GM23338 (cell line): Measurements from ENCODE around the gene PRUNE1. TPM values are rescaled to one million over a fixed set of nuclear protein-coding genes. Genes with fewer than 3 reads are reported as not detected.

Experiments used
- ATAC-seq: fragments of 200-7000 bp; cut with Tn5 transposase; 3 replicates; pipeline ENCODE4 v1.9.1; 2020
- DNase-seq: peaks from one replicate; pipeline ENCODE4 v3.0.0-alpha.2; 2015; ENCODE audit warnings: low spot score
- H2AFZ ChIP-seq: fragments of 200-600 bp; sonication (generic); 2 replicates; pipeline ENCODE4 v1.8.0; 2016; ENCODE audit warnings: antibody characterized with exemption, mild to moderate bottlenecking, moderate library complexity
- H3F3A ChIP-seq: fragments of 200-600 bp; sonication (generic); replicated peaks from 2 replicates; pipeline ENCODE4 v1.8.0; 2017; ENCODE audit warnings: antibody characterized with exemption, mixed run types, low read depth
- H3K27ac ChIP-seq: fragments of 200-600 bp; sonication (generic); 2 replicates; pipeline ENCODE4 v1.6.1; 2016; ENCODE audit warnings: low read depth
- H3K27me3 ChIP-seq: fragments of 200-600 bp; sonication (generic); 2 replicates; pipeline ENCODE4 v1.8.0; 2016; ENCODE audit warnings: mild to moderate bottlenecking, mixed run types, moderate library complexity; ENCODE audit not compliant: insufficient read depth
- H3K36me3 ChIP-seq: fragments of 200-600 bp; sonication (generic); 2 replicates; pipeline ENCODE4 v1.8.0; 2016; ENCODE audit warnings: mild to moderate bottlenecking; ENCODE audit not compliant: insufficient read depth
- H3K4me1 ChIP-seq: fragments of 200-600 bp; sonication (generic); 2 replicates; pipeline ENCODE4 v1.8.0; 2016; ENCODE audit warnings: mild to moderate bottlenecking, moderate library complexity; ENCODE audit not compliant: insufficient read depth
- H3K4me2 ChIP-seq: fragments of 200-600 bp; sonication (generic); 2 replicates; pipeline ENCODE4 v1.7.1; 2017; ENCODE audit warnings: mixed run types
- H3K4me3 ChIP-seq: fragments of 200-600 bp; sonication (generic); 2 replicates; pipeline ENCODE4 v1.6.1; 2016; ENCODE audit warnings: mixed run types
- H3K79me2 ChIP-seq: fragments of 200-600 bp; sonication (generic); replicated peaks from 2 replicates; pipeline ENCODE4 v1.8.0; 2017; ENCODE audit warnings: mild to moderate bottlenecking; ENCODE audit not compliant: insufficient read depth
- H3K9me2 ChIP-seq: fragments of 200-600 bp; sonication (generic); 2 replicates; pipeline ENCODE4 v1.8.0; 2017; ENCODE audit not compliant: insufficient read depth
- H4K20me1 ChIP-seq: fragments of 200-600 bp; sonication (generic); replicated peaks from 2 replicates; pipeline ENCODE4 v1.8.0; 2017; ENCODE audit warnings: mild to moderate bottlenecking; ENCODE audit not compliant: insufficient read depth
- H3K27ac Mint-ChIP-seq: 2 replicates; pipeline ENCODE4 v1.8.0; 2020; ENCODE audit warnings: inconsistent platforms, mild to moderate bottlenecking, moderate library complexity, mixed read lengths
- H3K27me3 Mint-ChIP-seq: 3 replicates; pipeline ENCODE4 v1.8.0; 2022; ENCODE audit warnings: low read depth, mild to moderate bottlenecking, moderate library complexity, mixed read lengths, inconsistent platforms; ENCODE audit not compliant: insufficient read depth, poor library complexity
- H3K36me3 Mint-ChIP-seq: 3 replicates; pipeline ENCODE4 v1.8.0; 2021; ENCODE audit warnings: low read depth, mild to moderate bottlenecking, inconsistent platforms, moderate library complexity, mixed read lengths
- H3K4me1 Mint-ChIP-seq: 3 replicates; pipeline ENCODE4 v1.8.0; 2020; ENCODE audit warnings: mild to moderate bottlenecking, inconsistent platforms, mixed read lengths
- H3K4me3 Mint-ChIP-seq: 3 replicates; pipeline ENCODE4 v1.8.0; 2021; ENCODE audit warnings: moderate library complexity, mild to moderate bottlenecking, inconsistent platforms, mixed read lengths
- H3K9me3 Mint-ChIP-seq: 3 replicates; pipeline ENCODE4 v1.8.0; 2020; ENCODE audit warnings: moderate library complexity, mild to moderate bottlenecking, inconsistent platforms, mixed read lengths
- CREB1 ChIP-seq: fragments of 250-450 bp; sonication (Bioruptor Pico); IDR thresholded peaks from 2 replicates; pipeline ENCODE4 v1.5.0; 2020; ENCODE audit warnings: low read depth, mild to moderate bottlenecking, moderate library complexity
- EZH2 ChIP-seq: fragments of 200-600 bp; sonication (generic); IDR thresholded peaks from one replicate; pipeline ENCODE4 v1.8.0; 2017; ENCODE audit warnings: antibody characterized with exemption, mild to moderate bottlenecking, low read depth; ENCODE audit not compliant: unreplicated experiment
- JUNB ChIP-seq: IDR thresholded peaks from one replicate; pipeline ENCODE4 v1.6.1; 2016; ENCODE audit warnings: antibody characterized with exemption; ENCODE audit not compliant: unreplicated experiment
- NANOG ChIP-seq: IDR thresholded peaks from 2 replicates; pipeline ENCODE4 v1.6.1; 2016; ENCODE audit warnings: antibody characterized with exemption, borderline replicate concordance
- POLR2AphosphoS5 ChIP-seq: IDR thresholded peaks from 2 replicates; pipeline ENCODE4 v1.6.1; 2016; ENCODE audit warnings: antibody characterized with exemption, low read depth
- STAT1 ChIP-seq: IDR thresholded peaks from one replicate; pipeline ENCODE4 v1.6.1; 2016; ENCODE audit warnings: antibody characterized with exemption; ENCODE audit not compliant: unreplicated experiment
- ZNF114 ChIP-seq: fragments of 250-450 bp; sonication (Bioruptor Pico); IDR thresholded peaks from 2 replicates; pipeline ENCODE4 v1.5.0; 2020; ENCODE audit warnings: mild to moderate bottlenecking, moderate library complexity
- ZNF331 ChIP-seq: fragments of 250-450 bp; sonication (Bioruptor Pico); IDR thresholded peaks from 2 replicates; pipeline ENCODE4 v1.5.0; 2020; ENCODE audit warnings: low read depth, mild to moderate bottlenecking, moderate library complexity
- polyA plus RNA-seq: library from polyadenylated mRNA; unstranded; fragments of >200 nt; fragmentation: Nextera tagmentation; extraction: Ambion mirVana; gene quantifications from 2 replicates; pipeline ENCODE4 v1.2.1, GENCODE V29; 2016
- total RNA-seq: library from RNA; depleted of rRNA; stranded (reverse); fragments of >200 nt; shearing (Covaris generic); gene quantifications from 2 replicates; pipeline ENCODE4 v1.2.3, GENCODE V29; 2014
- TF ChIP-seq, protein P1 (sequence below): fragments of 250-450 bp; sonication (Bioruptor Pico); IDR thresholded peaks from 2 replicates; pipeline ENCODE4 v1.5.0; 2020; ENCODE audit warnings: mild to moderate bottlenecking, moderate library complexity
- TF ChIP-seq, protein P2 (sequence below), 2 experiments: fragments of 200-600 bp in 1 of 2; sonication (generic) in 1 of 2; conservative IDR thresholded peaks; 2 replicates each; pipeline versions ENCODE4 v1.5.1 to v1.6.1; 2016 to 2017; ENCODE audit warnings: antibody characterized with exemption in 2 of 2, low read depth in 2 of 2, mild to moderate bottlenecking in 2 of 2, moderate library complexity in 1 of 2

Gene PRUNE1
- total and polyA plus RNA-seq, 2 experiments from 2014 or later: 14.7 to 33.2 TPM

DNA sequence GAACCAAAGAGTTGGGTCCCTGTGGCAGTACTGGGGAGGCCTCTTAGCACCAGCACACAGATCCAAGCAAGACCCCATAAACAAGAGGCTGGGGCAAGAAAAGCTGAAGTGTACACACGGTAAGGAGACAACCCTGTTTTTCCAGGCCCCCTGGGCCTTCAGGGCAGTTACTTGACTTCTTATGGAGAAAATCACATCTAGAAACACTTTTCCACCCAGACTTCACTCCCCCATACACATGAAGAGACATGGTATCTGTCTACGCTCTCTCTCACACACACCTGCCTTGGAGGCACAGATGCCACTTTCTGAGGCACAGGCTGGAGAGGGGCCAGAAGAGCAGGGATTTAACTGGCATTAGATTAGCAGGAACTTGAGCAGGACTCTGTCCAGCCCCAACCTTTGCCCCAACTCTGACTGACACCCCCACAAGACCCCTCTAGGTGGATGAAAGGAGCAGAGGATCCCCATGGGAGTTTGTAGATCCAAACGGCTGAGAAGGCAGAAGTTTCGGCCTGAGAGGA lies 35.8 kb upstream of the PRUNE1 start (continued):
- TF ChIP-seq EZH2 (no peak), ZNF114 (no peak), JUNB (no peak), CREB1 (CRISPR knock-in tag) (no peak)
- TF ChIP-seq, protein P1, sequence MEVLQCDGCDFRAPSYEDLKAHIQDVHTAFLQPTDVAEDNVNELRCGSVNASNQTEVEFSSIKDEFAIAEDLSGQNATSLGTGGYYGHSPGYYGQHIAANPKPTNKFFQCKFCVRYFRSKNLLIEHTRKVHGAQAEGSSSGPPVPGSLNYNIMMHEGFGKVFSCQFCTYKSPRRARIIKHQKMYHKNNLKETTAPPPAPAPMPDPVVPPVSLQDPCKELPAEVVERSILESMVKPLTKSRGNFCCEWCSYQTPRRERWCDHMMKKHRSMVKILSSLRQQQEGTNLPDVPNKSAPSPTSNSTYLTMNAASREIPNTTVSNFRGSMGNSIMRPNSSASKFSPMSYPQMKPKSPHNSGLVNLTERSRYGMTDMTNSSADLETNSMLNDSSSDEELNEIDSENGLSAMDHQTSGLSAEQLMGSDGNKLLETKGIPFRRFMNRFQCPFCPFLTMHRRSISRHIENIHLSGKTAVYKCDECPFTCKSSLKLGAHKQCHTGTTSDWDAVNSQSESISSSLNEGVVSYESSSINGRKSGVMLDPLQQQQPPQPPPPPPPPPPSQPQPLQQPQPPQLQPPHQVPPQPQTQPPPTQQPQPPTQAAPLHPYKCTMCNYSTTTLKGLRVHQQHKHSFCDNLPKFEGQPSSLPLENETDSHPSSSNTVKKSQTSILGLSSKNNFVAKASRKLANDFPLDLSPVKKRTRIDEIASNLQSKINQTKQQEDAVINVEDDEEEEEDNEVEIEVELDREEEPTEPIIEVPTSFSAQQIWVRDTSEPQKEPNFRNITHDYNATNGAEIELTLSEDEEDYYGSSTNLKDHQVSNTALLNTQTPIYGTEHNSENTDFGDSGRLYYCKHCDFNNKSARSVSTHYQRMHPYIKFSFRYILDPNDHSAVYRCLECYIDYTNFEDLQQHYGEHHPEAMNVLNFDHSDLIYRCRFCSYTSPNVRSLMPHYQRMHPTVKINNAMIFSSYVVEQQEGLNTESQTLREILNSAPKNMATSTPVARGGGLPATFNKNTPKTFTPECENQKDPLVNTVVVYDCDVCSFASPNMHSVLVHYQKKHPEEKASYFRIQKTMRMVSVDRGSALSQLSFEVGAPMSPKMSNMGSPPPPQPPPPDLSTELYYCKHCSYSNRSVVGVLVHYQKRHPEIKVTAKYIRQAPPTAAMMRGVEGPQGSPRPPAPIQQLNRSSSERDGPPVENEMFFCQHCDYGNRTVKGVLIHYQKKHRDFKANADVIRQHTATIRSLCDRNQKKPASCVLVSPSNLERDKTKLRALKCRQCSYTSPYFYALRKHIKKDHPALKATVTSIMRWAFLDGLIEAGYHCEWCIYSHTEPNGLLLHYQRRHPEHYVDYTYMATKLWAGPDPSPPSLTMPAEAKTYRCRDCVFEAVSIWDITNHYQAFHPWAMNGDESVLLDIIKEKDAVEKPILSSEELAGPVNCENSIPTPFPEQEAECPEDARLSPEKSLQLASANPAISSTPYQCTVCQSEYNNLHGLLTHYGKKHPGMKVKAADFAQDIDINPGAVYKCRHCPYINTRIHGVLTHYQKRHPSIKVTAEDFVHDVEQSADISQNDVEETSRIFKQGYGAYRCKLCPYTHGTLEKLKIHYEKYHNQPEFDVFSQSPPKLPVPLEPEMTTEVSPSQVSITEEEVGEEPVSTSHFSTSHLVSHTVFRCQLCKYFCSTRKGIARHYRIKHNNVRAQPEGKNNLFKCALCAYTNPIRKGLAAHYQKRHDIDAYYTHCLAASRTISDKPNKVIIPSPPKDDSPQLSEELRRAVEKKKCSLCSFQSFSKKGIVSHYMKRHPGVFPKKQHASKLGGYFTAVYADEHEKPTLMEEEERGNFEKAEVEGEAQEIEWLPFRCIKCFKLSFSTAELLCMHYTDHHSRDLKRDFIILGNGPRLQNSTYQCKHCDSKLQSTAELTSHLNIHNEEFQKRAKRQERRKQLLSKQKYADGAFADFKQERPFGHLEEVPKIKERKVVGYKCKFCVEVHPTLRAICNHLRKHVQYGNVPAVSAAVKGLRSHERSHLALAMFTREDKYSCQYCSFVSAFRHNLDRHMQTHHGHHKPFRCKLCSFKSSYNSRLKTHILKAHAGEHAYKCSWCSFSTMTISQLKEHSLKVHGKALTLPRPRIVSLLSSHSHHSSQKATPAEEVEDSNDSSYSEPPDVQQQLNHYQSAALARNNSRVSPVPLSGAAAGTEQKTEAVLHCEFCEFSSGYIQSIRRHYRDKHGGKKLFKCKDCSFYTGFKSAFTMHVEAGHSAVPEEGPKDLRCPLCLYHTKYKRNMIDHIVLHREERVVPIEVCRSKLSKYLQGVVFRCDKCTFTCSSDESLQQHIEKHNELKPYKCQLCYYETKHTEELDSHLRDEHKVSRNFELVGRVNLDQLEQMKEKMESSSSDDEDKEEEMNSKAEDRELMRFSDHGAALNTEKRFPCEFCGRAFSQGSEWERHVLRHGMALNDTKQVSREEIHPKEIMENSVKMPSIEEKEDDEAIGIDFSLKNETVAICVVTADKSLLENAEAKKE (CRISPR knock-in tag): no peak

DNA sequence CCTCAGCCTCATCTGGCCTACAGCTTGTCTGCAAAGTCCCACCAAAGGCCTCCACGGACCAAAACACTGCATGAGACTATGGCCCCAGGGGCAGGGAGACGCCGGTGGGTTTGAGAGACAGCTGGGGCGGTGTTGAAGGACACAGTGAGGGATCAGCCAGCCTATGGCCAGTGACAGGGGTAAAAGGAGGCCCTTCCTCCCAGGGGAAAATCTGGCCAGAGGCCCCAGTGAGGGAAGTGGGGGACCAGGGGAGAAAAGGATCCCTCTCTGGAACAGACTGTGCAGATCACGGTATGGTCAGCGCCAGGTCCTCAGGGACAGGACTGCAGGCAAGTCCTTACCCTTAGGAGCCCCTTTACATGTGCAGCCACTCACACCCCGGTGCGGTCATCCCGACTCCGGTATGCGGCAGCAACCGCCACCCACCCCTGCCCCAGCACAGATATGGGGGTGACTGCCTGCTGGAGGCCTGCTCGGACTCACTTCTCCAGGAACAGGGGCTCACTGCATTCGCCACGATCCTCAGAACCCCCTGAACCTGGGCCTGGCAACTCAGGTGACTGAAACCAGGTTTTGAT lies 34.9 kb upstream of the PRUNE1 start:
- Mint-ChIP-seq H3K36me3 (peaks cover 22% of the 10 kb centered on the region), H3K4me3 (peak overlapping the region; percentile 82), H3K27ac (no peak overlapping the region), H3K4me1 (peaks cover 62% of the 10 kb centered on the region), H3K27me3 (peaks cover 28% of the 10 kb centered on the region), H3K9me3 (peaks cover 4% of the 10 kb centered on the region; the same call in 1 of the 3 replicates)
- no peaks in the 10 kb centered on the region for H3K9me2 ChIP-seq
- ATAC-seq (no peak), DNase-seq (no peak)
- H3F3A ChIP-seq: peaks cover 12% of the 10 kb centered on the region
- H3K4me1 ChIP-seq: peaks cover 60% of the 10 kb centered on the region
- H3K4me3 ChIP-seq: peak overlapping the region; percentile 88
- H4K20me1 ChIP-seq: peaks cover 22% of the 10 kb centered on the region; the same call in 1 of the 2 replicates
- H2AFZ ChIP-seq: no peak overlapping the region
- peaks cover 5% of the 10 kb centered on the region; the same call in 1 of the 2 replicates for H3K36me3 ChIP-seq
- 0 out of 2 replicates have a peak, but pooled peaks cover 3% of the 10 kb centered on the region for H3K27me3 ChIP-seq
- peak overlapping the region; percentile 88; the same call in 1 of the 2 replicates for H3K27ac ChIP-seq
- H3K79me2 ChIP-seq: peaks cover 67% of the 10 kb centered on the region
- peak overlapping the region; percentile 96 for H3K4me2 ChIP-seq
- TF ChIP-seq STAT1: no peak
- TF ChIP-seq, protein P2, sequence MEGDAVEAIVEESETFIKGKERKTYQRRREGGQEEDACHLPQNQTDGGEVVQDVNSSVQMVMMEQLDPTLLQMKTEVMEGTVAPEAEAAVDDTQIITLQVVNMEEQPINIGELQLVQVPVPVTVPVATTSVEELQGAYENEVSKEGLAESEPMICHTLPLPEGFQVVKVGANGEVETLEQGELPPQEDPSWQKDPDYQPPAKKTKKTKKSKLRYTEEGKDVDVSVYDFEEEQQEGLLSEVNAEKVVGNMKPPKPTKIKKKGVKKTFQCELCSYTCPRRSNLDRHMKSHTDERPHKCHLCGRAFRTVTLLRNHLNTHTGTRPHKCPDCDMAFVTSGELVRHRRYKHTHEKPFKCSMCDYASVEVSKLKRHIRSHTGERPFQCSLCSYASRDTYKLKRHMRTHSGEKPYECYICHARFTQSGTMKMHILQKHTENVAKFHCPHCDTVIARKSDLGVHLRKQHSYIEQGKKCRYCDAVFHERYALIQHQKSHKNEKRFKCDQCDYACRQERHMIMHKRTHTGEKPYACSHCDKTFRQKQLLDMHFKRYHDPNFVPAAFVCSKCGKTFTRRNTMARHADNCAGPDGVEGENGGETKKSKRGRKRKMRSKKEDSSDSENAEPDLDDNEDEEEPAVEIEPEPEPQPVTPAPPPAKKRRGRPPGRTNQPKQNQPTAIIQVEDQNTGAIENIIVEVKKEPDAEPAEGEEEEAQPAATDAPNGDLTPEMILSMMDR (conservative IDR thresholded peaks at IDR 0.05; ENCODE audit: low read depth in 2 of 2): no peak
- no peak for TF ChIP-seq NANOG
- no peak for TF ChIP-seq JUNB
- no peak for TF ChIP-seq ZNF331 (CRISPR knock-in tag)
- no peak for TF ChIP-seq POLR2AphosphoS5
